OCI-M1 (cell line): ENCODE results near the gene C16orf54.
"Not testable (repeated sequence)": the region's sequence is repeated elsewhere in the genome, so short reads cannot be mapped to it uniquely, and the experiment has no call there.

Experiments
- DNase-seq: peaks from one replicate; lab custom pipeline; 2025; lab: John Stamatoyannopoulos, UW

The C16orf54 gene

GRCh38 chr16:29740630-29741015 lies 5.2 kb downstream of the C16orf54 start:
- peak; percentile 53 for DNase-seq

- DNase-seq: not testable (repeated sequence)
These were observed 5.7 kb downstream of the C16orf54 start for GRCh38 chr16:29739927-29740629.

DNA sequence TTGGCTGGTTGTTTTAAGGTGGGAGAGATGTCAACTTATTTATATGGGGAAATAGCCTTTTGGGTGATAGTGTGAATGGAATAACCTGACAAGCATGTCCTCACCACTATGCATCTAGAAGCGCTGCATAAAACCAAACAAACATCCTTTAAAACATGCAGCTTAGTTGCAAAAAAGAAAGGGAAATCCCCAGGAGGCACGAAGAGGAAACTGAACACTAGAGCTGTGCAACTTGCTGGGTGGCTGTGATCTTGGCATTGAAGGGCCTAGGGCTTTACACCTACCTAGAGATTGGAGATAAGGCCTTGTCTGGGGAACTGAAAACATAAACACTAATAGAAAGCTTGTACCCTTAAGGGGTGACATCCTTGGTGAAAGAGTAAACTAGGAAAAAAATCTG lies 7.3 kb downstream of the C16orf54 start:
- DNase-seq: no peak

DNA sequence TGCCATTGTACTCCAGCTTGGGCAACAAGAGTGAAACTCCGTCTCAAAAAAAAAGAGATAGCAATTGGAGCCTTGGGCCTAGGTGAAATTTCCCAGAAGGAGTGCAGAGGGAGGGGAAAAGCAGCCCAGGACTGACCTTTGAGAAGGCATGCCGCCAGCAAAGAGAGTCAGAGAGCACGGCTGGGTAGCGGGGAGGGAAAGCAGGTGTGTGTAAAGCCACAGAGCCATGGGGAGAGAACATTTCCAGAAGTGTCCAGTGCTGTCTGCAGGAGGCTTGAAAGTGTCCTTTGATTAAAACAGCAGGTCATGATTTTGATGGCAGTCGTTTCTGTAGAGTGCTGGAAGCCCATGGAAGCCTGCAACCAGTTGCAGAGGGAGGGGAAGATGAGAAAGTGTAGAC lies 8.1 kb downstream of the C16orf54 start:
- DNase-seq: no peak

GRCh38 chr16:29736764-29737163 lies 9.0 kb downstream of the C16orf54 start:
- DNase-seq: no peak

DNA sequence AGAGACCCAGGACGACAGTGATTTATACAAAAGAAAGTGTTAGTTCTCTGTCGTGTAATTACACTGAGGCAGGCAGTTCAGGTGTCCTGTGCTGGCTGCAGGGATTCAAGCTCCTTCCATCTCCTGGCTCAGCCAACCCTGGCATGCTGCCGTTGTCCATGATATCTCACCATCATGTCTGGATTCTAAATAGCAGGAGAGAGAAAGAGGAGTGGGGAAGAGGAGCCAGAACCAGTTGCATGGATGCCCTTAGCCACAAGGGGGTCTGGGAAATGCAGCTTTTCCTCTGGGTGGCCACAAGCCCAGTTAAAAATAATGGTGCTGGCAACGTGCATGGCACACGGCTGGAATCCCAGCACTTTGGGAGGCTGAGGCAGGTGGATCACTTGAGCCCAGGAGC lies 9.7 kb downstream of the C16orf54 start:
- no peak for DNase-seq

DNA sequence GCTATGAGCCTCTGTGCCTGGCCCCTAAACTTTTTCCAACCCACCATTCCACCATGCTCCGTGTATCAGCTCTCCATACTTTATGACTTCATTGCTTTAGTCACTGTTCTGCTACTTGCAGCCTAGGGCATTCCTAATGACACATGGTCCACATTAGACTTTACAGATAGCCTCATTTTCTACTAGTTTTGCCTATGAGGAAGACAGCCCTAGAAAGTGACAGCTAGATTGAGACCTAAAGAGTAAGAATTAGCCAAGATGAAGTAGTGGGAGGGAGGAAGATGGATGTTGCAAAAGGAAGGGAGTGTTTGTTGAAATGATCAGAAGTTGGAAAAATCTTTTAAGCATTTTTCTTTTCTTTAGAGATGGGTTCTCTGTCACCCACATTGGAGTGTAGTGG lies 11.0 kb downstream of the C16orf54 start:
- DNase-seq: no peak

GRCh38 chr16:29731768-29732601 lies 13.8 kb downstream of the C16orf54 start:
- not testable (repeated sequence) for DNase-seq

DNA sequence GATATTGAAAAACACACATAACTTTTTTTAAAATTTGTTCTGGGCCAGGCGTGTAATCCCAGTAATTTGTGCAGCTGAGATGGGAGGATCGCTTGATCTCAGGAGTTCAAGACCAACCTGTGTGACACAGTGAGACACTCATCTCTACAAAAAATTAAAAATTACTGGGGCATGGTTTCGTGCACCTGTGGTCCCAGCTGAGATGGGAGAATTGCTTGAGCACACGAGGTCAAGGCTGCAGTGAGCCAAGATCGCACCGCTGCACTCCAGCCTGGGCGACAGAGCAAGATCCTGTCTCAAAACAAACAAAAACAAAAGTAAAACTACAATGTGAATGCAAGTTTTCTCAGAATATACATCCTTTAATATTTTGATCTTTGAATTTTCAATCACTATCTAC lies 15.1 kb downstream of the C16orf54 start:
- no peak for DNase-seq

- DNase-seq: peak; percentile 70
These were observed 16.7 kb downstream of the C16orf54 start for GRCh38 chr16:29729116-29729521.

GRCh38 chr16:29727452-29727851 lies 18.3 kb downstream of the C16orf54 start:
- DNase-seq: no peak

- DNase-seq: no peak
These were observed 18.9 kb downstream of the C16orf54 start for GRCh38 chr16:29726845-29727377.

GRCh38 chr16:29721167-29721879 lies 24.5 kb downstream of the C16orf54 start:
- DNase-seq: peak; percentile 95

- peak; percentile 94 for DNase-seq
These were observed 25.1 kb downstream of the C16orf54 start for GRCh38 chr16:29720703-29721102.

GRCh38 chr16:29719063-29719462 lies 26.7 kb downstream of the C16orf54 start:
- DNase-seq: peak; percentile 65

DNA sequence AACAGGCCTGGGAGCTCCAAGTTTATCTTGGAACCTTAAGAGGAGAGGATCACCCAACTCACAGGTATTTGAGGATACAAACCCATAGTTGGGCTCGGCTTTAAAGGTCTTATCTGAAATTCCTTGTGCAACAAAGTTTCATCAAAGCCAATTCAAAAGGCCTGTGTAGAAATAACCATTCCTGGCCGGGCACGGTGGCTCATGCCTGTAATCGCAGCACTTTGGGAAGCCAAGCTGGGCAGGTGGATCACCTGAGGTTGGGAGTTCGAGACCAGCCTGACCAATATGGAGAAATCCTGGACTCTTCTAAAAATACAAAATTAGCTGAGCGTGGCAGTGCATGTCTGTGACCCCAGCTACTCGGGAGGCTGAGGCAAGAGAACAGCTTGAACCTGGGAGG lies 28.7 kb downstream of the C16orf54 start:
- no peak for DNase-seq

GRCh38 chr16:29714972-29715371 lies 30.8 kb downstream of the C16orf54 start:
- DNase-seq: no peak

DNA sequence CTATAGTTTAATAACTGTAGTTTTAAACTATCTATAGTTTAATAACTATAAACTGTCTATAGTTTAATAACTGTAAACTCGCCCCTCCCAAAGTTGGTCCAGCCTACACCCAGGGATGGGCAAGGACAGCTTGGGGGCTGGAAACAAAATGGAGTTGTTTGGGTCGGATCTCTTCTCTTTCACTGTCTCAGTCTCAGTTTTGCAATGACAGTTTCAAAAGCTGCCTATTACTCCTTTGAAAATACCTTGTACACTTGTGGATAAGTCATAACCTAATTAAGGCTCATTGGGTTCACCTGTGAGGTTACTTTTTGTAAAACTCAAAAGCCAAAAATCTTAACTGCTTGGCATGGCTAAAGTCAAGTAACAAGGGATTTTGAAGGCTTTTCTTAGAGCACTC lies 31.4 kb downstream of the C16orf54 start:
- DNase-seq: no peak

DNA sequence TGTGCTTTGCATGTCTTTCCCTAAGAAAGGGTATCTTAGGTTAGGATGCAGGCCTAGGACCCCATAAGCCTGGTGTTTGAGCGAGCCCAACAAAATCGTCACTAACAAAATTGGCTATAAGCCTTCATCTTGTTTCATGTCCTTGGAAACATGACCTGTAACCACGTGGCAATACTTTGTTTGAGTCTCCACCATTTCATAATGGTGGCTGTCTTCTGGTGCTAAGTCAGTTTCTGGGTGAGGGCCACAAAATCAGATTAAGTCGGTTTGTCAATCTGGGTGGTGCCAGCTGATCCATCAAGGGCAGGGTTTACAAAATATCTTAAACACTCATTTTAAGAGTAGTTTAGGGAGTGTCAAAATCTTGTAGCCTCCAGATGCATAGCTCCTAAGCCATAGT lies 33.0 kb downstream of the C16orf54 start:
- DNase-seq: peak; percentile 42

GRCh38 chr16:29710227-29711219 lies 35.3 kb downstream of the C16orf54 start:
- peak; percentile 90 for DNase-seq

GRCh38 chr16:29709657-29710056 lies 36.1 kb downstream of the C16orf54 start:
- not testable (repeated sequence) for DNase-seq
